ENCODE measurements around the gene PICALM.
"Not testable (repeated sequence)": the region's sequence is repeated elsewhere in the genome, so short reads cannot be mapped to it uniquely, and the experiment has no call there.

Gene PICALM

DNA sequence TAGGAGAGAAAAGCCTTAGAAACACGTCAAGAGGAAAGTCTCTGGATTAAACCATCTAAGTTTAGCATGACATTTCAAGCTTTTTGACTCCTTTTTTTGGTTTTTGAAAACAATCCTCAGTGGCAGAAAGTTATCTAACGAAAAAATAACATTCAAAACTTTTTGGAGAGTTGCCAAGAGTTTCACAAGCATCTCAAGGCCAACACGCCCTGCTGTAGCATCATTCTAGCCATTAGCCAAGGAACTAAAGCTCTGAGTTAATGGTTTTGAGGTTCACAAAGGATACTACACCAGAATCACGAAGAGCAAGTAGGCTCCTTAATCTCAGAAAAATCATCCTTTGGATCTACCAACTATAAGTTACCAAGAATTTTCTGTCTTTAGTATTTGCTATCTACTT lies 94.8 kb downstream of the PICALM start:
- no peak for DNase-seq (ENCODE audit: low spot score)

DNA sequence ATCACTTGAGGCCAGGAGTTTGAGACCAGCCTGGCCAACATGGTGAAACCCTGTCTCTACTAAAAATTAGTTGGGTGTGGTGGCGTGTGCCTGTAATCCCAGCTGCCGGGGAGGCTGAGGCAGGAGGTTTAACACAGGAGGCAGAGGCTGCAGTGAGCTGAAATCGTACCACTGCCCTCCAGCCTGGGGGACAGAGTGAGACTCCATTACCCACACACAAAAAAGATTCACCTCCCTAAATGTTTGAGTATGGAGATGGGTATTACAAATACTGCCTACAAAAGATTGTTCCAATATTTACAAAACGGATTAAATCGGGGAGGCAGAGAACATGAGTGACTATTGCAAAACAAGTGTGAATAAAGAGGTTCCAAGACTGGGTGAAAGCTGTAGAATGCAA lies 98.3 kb downstream of the PICALM start:
- no peak for DNase-seq (ENCODE audit: low spot score)

DNA sequence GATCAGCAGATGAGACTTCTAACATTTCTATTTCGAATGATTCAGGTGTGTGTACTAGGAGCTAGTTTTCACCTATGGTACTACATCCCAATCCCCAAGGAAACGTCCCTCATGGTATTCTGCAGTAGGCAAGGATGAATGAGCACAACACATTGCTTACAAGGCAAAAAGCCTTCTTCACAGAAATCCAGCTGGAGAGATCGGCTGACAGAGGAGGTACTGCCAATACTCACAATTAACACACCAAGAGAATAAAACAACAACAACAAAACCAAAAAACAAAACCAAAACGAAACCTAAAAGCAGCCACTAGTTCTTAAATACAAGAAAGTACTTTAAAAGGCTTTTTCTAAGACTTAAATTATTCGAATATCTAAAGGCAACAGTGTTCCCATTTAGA lies 101.4 kb downstream of the PICALM start:
- no peak for DNase-seq (ENCODE audit: low spot score)

DNA sequence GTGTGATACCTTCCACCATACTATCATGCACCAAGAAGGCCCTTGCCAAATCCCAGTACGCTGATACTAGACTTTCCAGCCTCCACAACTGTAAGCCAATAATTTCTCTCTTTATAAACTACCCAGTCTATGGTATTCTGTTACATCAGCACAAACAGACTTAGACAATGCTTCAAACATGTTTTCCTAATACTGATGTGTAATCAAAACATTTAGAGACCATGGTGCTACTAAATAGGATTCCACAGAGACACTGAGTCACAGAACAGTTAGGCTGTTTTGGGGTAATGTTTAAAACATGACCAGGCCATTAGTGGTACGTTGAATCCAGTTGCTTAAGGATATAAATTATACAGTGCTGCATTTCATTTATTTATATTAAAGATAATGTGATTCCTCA lies 103.7 kb downstream of the PICALM start:
- DNase-seq (ENCODE audit: low spot score): no peak

DNA sequence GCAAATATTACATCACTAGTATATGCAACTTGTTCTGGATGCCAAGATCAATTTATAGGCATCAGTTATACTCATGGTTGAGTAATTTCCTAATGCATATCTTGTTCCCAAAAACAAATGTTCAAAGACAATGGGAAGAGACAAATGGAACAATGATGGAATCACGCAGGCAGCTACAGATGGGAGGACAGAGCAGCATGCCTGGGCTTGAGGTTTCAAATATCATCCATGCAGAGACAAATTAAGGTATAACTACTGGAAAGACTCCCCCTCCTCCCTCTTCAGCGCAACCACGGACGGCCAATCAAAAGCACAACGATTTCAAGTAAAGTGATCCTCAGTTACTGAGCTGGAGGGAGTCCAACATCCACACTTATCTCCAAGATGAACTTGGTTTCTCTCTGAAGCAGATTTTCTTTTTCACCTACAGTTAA lies 106.9 kb downstream of the PICALM start:
- DNase-seq (ENCODE audit: low spot score): no peak

DNA sequence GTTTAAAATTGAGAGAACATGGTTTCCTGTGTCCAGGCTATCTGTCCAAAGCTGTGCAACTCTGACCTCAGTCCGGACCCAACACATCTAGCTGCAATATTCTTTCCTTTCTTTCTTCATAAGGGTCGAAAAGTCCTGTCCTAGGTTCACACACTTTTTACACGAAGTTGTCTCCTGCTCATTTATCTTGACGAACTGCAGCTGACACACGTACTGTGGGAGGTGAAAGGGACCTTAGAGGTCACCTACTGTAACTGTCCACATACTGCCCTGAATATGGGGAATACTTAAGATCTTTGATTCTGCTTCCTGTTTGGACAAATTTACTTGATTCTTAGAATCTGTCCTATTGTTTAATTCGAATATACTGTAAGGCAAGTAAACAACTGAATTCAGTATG lies 107.8 kb downstream of the PICALM start:
- DNase-seq (ENCODE audit: low spot score): no peak

DNA sequence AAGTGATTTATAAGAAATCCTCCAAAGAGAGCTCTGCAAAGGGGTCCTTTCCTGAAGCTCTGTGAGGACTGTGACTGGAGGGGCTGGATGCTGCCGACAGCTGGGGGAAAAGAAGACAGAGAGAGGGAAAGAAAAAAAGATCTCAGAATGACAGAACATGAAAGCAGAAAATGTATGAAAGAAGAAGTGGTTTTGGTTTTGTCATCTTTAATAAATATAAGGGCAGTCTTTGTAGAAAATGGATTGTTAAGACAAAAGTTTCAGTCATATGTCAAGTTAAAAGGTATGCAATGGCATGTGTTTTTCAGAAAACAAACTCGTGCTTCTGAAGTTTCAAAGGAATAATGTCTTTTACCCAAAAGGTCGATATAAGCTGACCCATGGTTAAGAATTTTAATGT lies 108.2 kb downstream of the PICALM start:
- no peak for DNase-seq (ENCODE audit: low spot score)

DNA sequence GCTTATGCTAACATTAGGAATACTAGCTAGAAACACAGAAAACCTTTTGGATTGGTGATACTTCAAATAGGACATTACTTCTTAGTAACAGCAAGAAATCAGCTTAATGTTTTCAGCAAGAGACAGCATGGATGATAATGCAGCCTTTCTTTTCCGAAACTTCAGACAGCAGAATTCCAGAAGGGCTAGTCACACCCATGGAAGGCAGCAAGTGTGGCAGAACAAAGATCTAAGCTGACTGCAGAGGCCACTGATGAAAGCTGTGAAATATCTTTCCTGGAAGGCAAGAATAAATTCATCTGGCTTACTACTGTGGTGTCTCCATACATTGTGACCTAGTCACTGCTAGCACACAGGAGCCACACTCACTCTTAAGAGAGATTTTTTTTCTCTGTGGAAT lies 113.4 kb downstream of the PICALM start:
- no peak for DNase-seq (ENCODE audit: low spot score)

DNA sequence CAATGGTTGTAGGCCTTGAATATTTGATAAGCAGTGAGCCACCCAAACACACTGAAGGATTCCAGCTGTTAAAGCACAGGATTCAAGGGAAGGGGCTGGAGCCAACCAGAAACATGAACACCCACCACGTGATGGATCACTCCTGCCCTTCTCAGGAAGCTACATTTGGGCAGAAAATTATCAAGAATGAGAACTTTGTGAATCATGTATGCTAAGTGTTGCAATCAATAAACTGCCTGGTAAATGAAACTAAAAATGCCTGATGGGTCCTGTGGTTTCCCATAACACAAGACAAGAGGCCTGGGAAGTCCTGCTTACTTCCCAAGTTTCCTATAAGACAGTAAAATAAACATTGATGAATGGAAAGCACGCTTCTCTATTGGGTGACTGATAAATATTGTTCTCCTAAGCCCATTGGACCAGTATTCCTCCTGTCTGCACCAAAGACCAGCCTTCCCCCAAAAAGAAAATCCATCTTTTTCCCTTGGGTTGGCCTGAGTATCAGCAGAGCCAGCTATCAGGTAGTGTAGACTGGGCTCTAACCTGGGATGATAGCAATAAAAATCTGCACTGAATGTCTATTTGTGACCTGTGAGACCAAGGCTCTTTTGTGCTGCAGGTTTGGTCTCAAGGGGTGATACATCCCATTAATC lies 115.3 kb downstream of the PICALM start:
- DNase-seq (ENCODE audit: low spot score): no peak

DNA sequence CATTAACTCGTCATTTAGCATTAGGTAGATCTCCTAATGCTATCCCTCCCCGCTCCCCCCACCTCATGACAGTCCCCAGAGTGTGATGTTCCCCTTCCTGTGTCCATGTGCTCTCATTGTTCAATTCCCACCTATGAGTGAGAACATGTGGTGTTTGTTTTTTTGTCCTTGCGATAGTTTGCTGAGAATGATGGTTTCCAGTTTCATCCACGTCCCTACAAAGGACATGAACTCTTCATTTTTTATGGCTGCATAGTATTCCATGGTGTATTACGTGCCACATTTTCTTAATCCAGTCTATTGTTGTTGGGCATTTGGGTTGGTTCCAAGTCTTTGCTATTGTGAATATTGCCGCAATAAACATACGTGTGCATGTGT lies 116.8 kb downstream of the PICALM start:
- not testable (repeated sequence) for DNase-seq (ENCODE audit: low spot score)

DNA sequence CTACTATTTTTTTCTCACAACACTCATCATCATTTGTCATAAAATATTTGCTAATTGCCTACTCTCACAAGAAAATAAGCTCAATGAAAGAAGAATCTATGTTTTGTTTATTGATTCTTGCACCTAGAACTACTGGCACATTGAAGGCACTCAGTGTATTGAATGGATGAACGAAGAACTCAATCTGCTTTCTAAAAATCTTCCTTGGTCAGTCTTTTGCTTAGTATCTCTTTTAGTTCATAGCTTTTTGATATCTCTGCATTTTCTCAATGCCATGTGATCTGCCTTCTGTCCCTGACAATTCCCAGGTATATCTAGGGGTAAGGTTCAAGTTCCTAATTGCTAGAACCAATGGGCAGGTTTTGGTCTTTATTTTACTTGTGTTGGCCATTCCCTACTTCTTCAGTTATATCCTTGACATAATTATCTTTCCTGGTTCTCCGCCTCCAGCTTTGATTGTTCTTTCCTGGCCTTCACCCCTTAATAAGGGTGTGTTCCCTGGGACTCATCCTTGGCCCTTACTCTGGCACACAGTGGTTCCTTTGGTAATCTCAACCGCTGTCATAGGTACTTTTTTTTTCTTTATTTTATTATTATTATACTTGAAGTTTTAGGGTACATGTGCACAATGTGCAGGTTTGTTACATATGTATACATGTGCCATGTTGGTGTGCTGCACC lies 117.3 kb downstream of the PICALM start:
- DNase-seq (ENCODE audit: low spot score): no peak

DNA sequence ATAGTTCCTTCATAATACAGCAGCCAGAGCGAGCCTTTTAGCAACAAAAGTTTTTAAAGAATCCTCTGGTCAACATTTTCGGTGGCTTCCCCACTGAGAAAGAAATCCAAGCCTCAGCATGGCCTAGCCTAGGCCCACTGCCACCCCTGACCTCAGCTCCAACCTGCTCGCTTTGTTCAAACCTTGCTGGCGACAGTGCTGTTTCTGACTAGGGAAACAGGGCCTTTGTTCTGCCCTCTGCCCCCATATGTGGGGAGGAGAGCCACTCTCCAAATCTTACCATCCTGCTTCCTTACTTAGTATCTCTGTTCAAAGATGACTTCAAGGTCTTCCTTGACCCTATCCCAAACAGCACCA lies 117.9 kb downstream of the PICALM start:
- no peak for DNase-seq (ENCODE audit: low spot score)

DNA sequence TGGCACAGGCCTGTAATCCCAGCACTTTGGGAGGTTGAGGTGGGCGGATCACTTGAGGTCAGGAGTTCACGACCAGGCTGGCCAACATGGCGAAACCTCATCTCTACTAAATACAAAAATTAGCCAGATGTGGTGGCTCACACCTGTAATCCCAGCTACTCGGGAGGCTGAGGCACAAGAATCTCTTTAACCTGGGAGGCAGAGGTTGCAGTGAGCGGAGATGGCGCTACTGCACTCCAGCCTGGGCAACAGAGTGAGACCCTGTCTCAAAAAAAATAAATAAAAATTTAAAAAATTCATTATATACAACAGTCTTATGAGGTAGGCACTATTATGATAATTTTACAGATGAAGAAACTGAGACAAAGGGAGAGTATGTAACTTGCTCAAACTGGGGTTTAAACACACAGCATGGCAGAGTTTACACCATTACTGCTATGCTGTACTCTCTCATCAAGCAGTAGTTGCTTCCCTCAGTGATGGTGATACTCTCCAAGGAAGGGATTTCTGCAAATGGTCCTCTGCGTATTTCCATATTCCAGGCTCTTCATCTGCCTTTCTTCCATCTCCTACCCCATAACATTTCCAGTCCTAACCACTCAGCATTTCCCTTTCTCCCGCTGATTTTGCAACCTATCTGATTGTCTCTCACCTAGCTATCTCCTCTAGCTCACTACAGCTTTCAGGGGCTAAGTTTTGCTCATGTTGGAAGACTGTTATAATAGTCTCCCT lies 118.4 kb downstream of the PICALM start:
- DNase-seq (ENCODE audit: low spot score): no peak

DNA sequence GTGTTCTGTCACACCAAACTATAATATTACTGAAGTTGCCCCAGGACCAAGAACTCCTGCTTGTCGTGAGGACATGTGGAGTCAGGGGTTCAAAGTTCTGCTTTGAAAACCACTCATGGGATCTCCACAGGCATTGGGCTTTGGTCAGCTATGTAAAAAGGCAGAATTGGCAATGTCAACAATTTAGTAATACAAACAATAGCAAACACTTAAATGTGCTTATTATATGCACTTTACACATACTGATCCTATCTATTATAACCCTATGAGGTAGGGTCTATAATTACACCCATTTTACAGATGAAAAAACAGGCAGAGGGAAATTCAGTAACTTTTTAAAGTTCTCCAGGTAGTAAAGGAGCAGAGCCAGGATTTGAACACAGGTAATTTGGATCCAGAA lies 119.1 kb downstream of the PICALM start:
- no peak for DNase-seq (ENCODE audit: low spot score)

DNA sequence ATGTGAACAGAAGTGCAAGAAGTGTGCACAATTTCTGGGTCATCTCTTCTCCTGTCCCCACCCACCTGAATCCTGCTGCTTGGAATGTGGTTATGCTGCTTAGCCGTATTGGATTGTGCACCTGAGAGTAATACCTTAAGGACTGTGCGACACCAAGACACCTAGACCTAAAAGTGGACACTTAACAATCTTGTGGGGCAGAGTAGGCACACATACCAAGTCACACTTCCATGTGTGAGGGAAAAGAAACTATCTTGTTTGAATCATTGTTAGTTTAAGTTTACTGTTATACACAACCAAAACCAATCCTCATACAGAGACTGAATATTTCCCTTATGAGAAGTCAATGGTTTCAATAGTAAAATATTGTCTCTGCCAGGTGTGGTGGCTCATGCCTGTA lies 120.0 kb downstream of the PICALM start:
- DNase-seq (ENCODE audit: low spot score): no peak

DNA sequence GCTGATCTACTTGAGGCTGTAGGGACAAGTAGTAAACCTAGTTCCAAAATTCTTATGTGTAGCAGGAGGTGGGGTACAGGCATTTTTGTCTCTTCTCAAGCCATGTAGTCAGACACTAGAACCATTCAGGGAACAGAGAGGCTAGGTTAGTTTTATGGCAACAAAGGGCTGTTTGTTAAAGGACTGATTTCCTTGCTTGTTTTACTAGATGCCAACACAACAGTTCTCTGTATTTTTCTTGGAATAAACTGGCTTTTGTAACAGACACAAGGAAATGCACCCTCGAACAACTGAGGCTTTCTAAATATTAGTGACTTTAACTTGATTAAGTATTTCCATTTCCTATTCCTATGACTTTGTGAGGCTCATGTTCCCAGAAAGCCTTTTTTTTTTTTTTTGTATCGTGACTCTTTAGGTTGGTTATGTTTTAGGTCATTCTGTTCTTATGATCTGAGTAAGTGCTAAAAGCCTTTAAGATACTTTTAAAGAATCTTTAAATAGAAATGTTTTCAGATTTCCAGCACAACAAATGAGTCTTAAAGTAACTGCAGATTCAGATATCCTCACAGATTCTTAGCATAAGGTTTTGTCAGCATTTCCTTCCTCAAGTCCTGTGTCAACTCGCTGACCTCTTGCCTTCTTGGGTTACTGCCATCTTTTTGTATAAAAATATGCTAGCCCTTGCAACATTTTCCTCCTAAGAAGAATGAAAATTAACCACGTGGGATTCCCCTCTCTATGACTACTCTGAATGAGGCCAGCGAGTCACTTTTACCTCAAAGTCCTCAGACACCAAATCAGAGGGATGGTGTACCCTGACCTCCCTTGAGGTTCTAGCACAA lies 121.2 kb downstream of the PICALM start:
- no peak for DNase-seq (ENCODE audit: low spot score)

DNA sequence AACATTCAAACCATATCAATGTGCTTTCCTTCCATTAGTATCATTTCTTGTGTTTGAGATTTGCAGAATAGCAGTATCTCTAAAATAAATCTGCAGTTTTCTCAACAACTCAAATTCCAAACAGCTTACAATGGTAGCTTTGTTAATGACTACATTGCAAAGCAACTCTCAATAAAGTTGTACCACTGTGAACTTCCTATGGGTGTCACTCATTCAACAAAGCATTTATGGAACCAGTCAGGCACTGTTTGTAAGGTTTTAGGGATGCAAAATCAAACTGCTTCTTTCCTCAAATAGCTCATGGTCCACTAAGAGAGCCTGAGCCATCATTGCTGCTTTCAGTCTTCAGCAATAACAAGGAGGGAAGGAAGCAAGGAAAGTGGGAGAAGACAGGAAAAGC lies 122.7 kb downstream of the PICALM start:
- DNase-seq (ENCODE audit: low spot score): no peak

DNA sequence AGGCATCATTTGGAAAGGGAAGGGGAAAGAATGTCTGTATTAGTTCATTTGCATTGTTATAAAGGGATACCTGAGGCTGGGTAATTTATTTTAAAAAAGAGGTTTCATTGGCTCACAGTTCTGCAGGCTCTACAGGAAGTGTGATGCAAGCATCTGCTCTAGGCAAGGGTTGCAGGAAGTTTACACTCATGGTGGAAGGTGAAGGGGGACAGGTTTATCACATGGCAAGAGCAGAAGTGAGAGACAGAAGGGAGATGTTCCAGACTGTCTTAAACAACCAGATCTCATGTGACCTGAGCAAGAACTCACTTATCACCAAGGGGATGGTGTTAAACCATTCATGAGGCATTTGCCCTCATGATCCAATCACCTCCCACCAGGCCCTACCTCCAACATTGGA lies 123.1 kb downstream of the PICALM start:
- DNase-seq (ENCODE audit: low spot score): no peak

DNA sequence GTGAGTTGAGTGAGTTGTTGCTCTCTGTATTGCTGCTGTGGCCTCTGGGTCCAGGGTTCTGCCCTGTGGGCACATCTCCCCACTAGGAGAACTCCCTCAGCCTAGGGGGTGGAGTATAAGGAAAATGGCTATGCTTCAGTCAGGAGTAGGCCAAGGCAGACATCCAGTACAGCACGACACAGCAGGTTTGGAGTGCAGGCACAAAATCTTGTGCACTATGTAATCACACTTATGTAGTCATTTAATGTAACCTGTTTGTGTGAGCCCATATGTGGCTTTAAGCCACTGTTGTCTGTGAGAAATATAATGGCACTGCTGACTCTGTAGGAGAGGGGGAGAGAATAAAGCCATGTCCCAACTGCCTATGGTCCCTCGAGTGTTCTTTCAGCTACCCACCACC lies 123.6 kb downstream of the PICALM start:
- DNase-seq (ENCODE audit: low spot score): no peak

DNA sequence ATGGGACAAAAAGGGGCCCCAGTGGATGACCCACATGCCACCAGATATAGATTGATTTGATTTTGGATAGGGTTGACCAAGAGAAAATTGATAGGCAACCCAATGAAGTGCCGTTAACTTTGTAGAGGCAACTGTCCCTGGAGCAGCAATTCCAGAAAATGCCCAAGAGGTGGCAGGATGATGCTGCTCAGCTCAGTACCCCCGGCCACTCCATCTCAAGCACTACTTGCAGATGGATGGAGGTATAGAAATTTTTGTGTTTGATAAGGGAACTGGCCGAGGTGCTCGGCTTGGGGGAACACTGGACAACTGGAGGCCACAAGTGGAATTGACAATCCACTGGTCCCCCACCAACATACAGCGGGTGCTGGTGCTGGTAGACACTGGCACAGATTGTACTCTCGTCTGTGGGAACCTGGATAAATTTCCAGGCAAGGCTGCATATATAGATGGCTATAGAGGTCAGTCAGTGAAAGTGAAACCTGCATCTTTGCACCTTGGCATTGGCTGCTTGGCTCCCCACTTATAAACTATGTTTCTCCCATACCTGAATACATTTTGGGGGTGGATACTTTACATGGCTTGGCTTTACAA lies 127.4 kb downstream of the PICALM start:
- peak; percentile 55 for DNase-seq (ENCODE audit: low spot score)

DNA sequence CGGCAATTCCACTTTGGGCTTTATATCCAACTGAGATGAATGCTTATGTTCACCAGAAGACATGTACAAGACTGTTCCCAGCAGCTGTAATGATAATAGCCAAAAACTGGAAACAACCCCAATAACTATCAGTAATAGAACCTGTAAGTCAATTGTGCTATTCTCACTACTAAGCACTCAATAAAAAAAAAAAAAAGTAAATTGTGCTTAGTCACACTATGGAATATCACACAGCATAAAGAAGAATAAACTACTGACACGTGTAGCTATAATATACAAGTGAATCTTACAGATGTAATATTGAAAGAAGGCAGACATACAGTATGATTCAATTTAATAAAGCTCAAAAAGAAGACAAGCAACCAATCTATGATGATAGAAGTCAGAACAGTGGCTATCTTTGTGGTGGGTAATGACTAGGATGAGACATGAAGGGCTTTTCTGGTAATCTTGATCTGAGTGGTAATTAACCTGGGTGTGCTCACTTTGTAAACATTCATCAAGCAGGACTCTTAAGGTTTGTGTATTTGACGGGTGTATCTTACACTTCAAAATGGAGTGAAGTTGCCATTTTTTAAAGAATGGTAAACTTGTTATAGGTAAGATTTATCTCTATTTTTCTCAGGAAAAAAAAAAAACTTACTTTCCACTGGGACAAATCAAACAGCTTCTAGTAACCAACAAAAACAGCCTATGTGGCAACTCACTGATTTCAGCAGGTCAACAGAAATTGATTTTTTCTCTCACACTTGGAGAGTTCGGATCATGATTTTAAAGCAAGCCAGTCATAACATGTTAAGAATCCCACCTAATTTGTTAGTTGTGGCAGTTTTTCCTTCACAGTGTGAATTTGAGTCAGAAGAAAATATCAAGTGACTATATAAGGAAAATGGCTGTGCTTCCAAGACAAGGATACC lies 129.5 kb downstream of the PICALM start:
- no peak for DNase-seq (ENCODE audit: low spot score)

Data from ecto neural progenitor cell (in vitro differentiated cells).